Measurements from ENCODE around the gene NUCB2. TPM values are rescaled to one million over a fixed set of nuclear protein-coding genes. Genes with fewer than 3 reads are reported as not detected.

NUCB2 gene
- total and polyA plus RNA-seq, 2 of the 8 experiments (the other 6 are each of a cell fraction or from before 2014, with no cell fraction given), result 9.0 to 34.2 TPM

DNA sequence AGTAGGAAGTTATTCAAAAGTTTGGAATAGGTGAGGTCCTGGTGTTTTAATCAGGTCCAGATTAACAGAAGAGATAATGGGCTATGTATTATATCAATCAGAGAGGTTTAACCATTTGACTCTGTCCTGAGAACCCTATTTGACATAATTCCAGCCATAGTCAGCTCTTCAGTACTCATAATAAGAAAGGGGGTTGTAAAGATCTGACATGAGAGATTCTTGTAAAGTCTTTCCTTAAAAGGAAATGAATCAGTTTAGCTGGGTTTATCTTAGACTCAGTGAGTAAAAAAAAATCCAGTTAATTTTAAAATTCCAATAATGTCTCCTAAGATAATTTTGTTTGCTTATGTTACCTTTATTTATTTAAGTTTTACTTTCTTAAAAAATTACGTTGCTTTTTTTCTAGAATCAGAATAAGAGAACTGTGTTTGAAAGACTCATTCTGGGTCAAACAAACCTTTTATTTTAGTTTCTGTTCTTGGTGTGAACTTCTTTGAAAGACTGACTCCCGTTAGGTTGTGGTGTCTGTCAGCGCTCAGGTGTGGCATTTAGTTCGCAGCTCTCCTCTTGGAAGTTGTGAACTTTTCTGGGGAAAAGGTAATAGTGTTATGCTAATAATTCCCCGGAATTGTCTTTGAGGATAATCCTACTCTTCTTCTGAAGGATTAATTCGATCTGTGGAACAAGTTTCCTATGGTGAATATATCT is 20.5 kb downstream of the NUCB2 start (continued):
- TF ChIP-seq RBBP5 (IDR thresholded peaks at IDR 0.05; ENCODE audit: borderline replicate concordance, low read depth, low read length), result no peak
- no peak for TF ChIP-seq TBP (IDR thresholded peaks at IDR 0.05; ENCODE audit: low read depth, low read length)
- no peak for TF ChIP-seq POU5F1 (IDR thresholded peaks at IDR 0.05; ENCODE audit: low read depth, low read length)
- no peak for TF ChIP-seq YY1 (IDR thresholded peaks at IDR 0.05; ENCODE audit: low read depth, low read length)
- no peak for TF ChIP-seq ASH2L (IDR thresholded peaks at IDR 0.05; ENCODE audit: low read length)
- TF ChIP-seq, protein P1, sequence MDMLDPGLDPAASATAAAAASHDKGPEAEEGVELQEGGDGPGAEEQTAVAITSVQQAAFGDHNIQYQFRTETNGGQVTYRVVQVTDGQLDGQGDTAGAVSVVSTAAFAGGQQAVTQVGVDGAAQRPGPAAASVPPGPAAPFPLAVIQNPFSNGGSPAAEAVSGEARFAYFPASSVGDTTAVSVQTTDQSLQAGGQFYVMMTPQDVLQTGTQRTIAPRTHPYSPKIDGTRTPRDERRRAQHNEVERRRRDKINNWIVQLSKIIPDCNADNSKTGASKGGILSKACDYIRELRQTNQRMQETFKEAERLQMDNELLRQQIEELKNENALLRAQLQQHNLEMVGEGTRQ (IDR thresholded peaks at IDR 0.05; ENCODE audit: low read length), result no peak
- TF ChIP-seq KDM4A (IDR thresholded peaks at IDR 0.05; ENCODE audit: low read depth, low read length, severe bottlenecking), result no peak

All from H1 (cell line).